HG03097 (cell line): ENCODE results near the gene ARL8B.
A peak's percentile ranks its signal among the peaks of the same experiment; 100 is the strongest.
"Not testable (repeated sequence)": the region's sequence is repeated elsewhere in the genome, so short reads cannot be mapped to it uniquely, and the experiment has no call there.

Source experiments
- ATAC-seq: cut with Tn5 transposase; IDR thresholded peaks from one replicate; pipeline ENCODE4 v1.9.1; 2021; ENCODE audit not compliant: unreplicated experiment, low FRiP score

Gene ARL8B

DNA sequence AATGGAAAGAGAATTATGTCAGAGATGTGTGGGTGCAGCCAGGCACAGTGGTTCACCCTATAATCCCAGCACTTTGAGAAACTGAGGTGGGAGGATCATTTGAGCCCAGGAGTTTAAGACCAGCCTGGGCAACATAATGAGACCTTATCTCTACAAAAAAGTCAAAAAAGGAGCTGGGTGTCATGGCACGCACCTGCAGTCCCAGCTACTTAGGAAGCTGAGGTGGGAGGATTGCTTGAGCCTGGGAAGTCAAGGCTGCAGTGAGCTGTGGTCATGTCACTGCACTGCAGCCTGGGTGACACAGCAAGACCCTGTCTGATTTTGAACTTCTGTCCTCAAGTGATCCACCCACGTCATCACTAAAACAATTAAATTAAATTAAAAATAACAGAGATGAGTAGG, 15.2 kb upstream of the ARL8B start:
- not testable (repeated sequence) for ATAC-seq

DNA sequence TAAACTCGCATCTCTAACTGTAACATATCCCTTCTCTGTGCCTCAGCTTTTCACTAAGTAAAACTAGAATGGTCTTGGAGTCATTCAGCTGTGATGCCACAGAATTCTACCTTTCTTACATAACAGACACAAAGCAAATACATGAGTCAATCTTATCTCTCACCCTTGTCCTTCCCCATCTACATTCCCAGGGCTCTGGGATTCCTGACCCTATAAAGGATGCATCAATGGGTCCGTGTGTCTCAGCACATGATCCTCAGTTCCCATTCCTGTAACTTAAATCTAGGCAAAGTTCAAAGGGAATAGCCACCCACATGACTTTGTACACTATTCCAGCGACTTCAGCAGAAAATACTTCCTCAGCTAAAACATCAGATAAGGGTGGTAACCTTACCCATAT, 11.8 kb upstream of the ARL8B start:
- no peak for ATAC-seq

DNA sequence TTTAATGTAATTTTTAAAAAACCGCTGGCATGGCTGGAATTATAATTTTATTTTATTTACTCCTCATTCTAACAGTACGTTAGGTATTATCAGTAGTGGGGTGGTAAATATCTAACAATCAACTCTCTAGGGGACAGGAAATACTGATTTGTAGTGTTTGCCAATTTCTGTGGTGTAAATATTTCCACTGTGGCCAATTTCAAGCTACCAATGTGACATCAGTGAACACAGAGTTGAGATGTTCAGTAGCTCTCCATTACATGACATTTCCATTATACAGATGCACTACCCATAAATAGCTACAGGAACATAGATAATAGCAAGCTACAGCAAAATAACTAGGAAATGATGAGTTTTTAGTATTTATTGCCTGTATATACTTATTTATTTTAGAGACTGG, 10.0 kb upstream of the ARL8B start:
- no peak for ATAC-seq

DNA sequence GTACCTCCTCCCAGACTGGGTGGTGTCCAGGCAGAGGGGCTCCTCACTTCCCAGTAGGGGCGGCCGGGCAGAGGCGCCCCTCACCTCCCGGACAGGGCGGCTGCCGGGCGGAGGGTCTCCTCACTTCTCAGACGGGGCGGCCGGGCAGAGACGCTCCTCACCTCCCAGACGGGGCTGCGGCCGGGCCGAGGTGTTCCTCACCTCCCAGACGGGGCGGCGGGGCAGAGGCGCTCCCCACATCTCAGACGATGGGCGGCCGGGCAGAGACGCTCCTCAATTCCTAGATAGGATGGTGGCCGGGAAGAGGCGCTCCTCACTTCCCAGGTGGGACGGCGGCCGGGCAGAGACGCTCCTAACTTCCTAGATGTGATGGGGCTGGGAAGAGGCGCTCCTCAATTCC, 8.4 kb upstream of the ARL8B start:
- ATAC-seq = not testable (repeated sequence)

DNA sequence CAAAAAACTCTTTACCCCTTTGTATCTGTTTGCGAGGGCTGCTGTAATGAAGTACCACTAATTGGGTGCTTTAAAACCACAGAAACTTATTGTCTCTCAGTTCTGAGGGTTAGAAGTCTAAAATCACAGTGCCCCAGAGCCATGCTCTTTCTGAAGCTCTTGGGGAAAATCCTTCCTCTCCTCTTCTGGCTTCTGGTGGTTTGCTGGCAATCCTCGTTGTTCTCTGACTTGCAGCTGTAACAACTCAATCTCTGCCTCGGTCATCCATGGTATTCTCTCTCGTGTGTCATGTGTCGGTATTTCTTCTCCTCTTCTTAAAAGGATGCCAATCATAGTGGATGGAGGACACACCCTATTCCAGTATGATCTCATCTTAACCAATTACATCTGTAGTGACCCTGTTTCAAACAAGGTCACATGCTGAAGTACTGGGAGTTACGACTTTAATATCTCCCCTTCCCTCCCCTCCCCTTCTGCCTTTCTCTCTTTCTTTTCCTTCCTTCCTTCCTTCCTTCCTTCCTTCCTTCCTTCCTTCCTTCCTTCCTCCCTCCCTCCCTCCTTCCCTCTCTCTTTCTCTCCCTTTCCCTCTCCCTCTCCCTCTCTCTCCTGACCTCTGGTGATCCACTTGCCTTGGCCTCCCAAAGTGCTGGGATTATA, 6.5 kb upstream of the ARL8B start:
- ATAC-seq = no peak

DNA sequence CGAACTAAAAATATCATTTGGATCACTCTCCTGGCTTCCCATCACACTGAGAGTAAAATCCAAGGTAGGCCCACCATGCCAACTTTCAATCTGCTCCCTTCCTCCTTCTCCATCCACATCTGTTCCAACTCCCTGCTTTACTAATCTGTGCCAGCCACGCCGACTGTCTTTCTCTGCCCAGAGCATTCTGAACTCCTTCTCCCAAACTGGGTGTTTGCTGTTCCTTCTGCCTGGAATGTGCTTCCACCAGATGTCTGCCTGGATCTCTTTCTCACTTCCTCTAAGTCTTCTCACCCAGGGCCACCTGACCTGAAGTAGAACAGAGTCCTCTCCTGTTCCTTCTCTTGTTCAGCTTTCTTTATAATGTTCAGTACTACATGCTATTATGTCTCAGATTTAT, 5.6 kb upstream of the ARL8B start:
- ATAC-seq = no peak

DNA sequence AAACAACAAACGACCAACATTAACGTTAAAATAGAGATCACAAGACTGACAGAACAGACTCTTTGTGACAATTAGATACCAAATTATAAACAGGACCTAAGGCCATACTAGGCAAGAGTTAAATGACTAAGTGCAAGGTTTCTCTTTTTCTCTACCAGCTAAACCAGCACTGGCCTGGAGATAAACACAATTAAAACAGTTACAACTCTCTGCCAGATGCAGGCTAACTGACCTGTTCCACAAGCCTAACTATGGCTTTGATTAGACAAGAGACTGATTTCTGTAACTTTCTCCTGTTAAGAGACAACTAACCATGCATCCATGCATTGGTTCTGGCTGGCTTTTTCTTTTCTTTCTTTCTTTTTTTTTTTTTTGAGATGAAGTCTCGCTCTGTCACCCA, 1.6 kb upstream of the ARL8B start:
- ATAC-seq = no peak

DNA sequence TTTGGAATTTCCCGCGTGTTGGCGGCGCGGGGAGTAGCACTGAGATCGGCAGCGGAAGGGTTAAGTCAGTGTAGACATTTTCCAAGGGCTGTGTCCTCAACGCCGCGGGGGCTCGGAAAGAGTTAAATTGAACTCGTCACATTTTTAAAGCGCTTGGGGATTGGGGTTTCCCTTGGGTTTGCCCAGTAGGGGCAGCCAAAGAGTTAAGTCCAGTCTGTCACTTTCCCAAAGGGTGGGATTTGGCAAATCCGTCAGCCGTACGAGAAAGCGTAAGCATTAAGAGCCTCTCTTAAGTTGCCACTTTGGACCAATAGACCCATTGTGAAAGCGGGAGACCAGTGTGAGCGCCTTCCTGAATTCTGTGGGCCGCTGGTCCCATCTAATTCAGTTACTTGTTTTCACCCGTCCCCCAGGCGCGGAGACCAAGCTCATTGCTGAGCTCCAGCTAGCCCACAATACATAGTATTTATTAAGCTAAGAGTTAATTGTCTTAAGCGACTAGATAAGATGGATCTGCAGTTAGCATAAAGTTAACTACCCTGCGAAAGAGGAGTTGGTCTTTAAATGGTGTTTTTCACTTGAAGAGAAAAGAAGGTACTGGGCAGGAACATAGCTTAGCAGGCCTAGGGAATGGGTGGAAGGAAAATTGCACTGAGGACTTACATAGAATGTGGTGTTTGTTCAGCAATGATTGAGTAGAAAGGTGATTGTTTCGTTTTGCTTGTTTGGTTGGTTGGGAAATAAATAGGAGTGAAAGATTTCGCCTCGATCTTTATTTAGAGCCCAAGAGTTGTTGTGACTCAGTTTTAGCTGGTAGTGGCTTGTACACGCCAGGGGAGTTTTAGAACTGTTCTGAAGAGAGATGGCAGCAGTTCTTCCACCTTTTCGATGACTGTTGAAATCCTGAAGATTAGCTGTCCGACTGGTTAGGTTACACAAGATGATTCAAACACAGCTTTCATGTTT, 932 bp downstream of the ARL8B start:
- peak; percentile 19 for ATAC-seq

DNA sequence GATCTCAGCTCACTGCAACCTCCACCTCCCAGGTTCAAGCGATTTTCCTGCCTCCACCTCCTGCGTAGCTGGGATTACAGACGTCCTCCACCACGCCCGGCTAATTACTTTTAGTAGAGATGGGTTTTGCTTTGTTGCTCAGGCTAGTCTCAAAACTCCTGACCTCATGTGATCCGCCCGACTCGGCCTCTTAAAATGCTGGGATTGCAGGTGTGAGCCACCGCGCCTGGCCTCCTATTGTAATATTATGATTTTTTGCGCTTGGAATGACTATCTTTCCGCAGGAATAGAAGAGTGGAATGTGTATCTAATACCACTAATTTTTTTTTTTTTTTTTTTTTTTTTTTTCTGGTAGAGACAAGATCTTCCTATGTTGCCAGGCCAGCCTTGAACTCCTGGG, 1.8 kb downstream of the ARL8B start:
- ATAC-seq = no peak

DNA sequence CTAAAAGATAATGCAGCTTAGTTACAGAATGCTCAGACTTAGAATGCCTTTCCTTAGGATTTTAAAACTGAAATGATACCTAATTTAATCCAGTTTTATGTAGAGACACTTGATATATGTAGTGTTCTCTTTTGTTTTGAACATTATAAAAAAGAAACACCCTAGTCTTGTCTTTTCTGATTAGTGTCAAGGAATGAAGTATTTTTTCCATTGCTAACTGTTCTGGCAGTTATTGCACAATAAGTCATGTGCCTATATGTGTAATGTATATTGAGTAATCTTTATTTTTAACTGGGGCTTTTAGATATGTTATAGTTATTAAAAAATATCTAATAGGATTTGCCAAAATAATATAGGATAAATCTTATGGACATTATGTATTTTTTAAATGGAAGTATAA, 4.5 kb downstream of the ARL8B start:
- ATAC-seq = no peak

DNA sequence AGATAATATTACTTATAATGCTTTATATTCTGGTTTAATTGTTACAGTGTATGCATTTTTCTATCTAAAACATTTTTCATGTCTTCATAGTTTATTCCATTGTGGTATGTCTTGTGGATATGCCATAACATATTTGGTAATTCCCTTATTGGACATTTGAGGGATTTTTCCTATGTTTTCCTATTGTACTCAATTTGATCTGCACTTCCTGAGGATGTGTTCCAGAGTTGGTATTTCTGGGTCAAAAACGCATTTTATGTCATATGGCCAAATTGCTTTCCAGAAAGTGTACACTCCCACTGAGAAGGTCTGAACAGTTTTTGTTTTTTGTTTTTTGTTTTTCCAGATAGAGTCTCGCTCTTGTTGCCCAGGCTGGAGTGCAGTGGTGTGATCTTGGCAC, 6.8 kb downstream of the ARL8B start:
- ATAC-seq = no peak

DNA sequence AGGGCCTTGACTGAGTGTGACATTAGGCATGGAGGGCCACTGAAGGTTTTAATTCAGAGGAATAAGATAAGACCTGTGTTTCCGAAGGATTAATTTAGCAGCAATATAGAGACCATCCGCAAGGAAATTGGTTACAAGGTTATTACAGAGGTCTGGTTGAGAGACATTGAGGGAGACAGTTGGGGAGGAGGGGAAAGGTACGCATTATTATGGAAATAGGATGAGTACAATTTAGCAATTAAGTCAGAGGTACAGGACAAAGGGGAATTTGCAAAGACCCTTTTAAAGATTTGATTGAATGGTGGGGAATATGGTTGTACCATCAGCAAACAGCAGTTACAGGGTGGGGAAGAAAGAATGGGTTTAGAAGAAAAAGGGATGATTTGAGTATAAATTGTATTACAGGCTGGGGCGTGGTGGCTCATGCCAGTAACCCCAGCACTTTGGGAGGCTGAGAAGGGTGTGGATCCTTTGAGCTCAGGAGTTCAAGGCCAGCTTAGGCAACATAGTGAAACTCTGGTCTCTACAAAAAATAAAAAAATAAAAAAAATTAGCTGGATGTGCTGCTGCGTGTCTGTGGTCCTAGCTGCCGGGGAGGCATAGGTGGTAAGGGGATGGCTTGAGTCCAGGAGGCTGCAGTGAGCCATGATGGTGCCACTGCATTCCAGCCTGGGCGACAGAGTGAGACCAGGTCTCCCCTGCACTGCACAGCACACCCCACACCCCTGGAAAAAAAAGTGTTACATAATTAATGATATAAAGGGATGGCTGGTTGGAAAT, 11.3 kb downstream of the ARL8B start:
- ATAC-seq = no peak

DNA sequence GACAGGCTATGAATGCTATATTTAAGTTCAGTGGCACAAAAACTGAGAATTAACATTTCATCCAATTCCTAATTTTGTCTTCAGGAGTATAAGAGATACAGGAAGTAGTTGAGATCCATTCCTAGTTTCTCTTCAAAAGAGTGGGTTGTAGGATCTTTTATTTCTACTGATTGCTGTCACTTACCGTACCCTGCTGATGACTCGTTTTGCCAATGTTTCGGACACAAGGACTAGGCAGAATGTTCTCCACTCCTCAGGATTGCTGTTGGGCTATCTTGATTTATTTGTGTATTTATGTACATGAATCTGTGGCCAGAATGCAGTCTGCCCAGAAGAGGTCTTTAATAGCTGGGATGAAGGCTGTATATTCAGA, 11.9 kb downstream of the ARL8B start:
- no peak for ATAC-seq

DNA sequence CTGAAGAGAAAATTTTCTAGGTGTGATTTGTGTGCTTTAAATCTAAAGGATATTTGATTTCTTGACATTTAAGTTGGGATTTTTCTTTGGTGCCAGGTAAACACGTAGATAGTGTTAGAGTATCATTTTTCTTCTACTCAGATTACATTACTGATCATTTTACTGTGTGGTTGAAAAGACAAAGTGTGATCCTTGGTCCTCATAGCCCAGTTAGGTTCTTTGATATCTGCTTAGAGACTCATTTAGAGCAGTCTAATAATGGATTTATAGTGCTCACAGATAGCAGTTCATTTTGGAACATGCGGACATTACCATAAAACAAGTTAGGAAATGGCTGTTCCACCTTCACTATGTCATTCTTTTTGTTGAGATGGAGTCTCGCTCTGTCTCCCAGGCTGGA, 12.4 kb downstream of the ARL8B start:
- ATAC-seq = no peak

DNA sequence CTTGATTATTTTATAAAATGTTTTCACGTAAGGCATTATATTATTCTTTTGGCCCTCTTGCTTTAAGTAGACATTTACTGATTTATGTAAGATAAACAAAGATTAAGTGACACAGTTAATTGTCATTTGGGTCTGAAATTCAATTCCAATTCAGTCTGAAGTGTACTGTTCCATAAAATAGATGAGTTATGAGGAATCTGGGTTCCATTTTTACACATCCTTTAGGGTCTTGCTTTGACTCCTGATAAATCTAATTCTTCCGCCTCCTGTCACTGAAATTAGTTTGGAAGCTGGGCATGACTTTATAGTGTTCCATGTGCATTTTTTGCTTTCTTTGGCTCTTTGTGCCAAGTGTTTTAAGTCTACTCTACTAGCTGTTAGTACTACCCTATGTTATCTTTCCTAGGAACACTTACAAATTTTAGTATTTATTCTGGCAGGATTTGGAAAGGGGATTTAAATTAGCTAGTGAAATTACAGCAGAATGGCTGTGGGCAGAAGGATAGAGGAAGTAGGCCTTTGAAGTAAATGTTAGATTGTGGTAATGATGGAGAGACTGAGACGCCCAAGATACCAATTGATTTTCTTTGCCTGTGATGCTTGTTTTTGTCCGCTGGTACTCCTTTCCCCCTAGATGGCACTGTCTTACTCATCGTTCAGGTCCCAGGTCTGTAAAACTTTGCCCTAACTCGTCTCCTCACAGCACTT, 14.3 kb downstream of the ARL8B start:
- peak; percentile 47 for ATAC-seq

DNA sequence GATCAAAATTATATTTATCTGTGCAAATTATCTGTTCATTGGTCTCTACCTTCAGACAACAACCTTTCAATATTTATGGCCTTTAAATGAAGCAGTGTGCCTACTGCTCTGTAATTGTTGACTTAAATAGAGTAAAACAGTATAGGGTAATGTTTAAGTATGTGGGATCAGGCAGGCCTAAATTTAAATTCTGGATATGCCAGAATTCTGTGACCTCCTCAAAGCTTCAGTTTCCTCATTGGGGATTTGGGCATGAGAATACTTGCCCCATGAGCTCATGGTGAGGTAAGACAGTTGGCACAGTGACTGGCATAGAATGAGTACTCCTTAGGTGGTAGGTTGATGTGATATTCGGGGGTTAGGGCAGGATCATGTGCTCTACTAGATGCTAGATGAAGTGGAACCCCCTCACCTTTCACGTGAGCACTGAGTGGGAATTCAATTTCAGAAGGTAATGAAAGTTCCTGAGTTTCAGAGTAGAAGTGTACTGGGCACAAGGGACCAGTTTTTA, 14.9 kb downstream of the ARL8B start:
- peak; percentile 21 for ATAC-seq

DNA sequence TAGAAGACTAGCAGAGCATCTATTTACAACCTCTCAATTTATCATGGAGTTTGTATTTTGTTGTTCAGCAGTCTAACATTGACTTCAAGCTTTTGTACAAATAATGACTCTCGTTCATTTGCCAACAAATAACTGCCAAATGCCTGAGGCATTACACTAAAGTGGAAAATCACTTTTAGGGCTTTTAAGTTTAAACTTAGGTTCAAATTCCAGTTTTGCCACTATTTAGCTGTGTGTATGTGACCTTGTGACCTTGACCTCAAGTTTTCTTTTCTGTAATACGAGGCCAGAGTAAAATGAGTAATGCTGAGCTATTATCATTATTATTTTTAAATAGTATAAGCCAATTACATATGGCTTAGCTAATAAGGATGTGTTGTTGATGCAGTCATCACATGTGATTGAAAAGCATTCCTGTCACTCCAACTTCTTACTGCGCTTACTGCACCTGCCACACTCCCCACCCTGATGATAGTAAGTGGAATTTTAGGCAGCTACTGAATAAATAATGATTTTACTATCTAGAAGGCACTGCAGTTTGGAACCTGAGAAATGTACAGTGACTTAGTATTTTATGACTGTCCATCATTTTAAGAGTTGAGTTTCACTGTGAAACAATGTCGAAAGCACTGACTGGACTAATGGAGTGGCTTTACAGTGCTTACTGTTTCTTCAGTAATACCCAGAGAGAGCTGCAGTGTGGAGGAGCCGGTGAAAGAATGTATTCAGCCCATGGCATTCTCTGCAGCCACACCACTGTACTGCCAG, 16.3 kb downstream of the ARL8B start:
- no peak for ATAC-seq

DNA sequence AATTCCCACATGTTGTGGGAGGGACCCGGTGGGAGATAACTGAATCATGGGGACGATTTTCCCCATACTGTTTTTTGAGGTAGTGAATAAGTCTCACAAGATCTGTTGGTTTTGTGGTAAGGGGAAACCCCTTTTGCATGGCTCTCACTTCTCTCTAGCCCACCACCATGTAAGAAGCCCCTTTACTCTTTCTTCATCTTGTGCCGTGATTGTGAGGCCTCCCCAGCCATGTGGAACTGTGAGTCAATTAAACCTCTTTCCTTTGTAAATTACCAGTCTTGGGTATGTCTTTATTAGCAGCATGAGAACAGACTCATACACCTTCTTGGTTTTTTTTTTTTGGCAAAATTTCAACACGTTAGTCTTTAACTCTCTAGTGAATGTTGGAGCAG, 18.1 kb downstream of the ARL8B start:
- no peak for ATAC-seq

DNA sequence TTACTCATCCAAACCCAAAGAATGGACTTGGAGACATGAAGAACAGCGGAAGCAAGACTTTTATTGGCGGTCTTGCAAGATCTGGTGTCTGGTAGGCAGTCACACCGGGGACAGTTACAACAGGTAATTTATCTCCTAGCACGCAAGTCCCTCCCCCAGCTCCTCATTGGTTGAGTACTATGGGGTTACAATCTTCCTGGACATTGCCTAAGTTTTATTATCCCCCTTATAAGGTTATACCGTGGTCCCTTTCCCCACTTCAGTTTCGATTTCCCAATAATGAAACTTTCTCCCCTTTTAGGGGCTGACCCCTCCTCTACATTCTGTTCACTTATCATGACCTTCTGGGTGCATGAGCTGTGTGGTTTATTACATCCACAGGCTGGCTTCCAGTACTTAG, 18.7 kb downstream of the ARL8B start:
- no peak for ATAC-seq

DNA sequence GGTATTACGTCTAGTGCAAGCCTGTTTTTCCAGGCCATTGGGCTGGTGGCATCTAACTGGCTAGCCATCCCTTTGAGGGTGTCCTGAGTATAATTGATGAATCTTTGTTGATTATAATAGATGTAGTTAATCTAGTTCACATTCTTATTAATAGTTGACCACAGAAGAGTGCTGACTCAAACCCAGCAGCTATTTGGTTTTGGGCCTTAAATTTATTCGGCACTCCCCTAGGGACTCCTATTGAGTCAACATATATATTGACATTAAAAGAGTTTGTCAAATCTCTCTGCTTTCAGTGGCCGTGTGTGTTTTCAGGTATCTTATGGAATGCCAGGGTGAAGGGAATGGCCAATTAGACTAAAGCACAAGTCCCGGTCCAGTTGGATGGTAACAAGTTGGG, 19.7 kb downstream of the ARL8B start:
- ATAC-seq = no peak
